ENCODE results near the gene CHST13. TPM values are rescaled to one million over a fixed set of nuclear protein-coding genes. Genes with fewer than 3 reads are reported as not detected.

CHST13 gene
- total and polyA plus RNA-seq, 12 donors: 0.22 to 3.0 (median 0.67) TPM; not detected in 1

GRCh38 chr3:126508564-126508964 is 15.4 kb upstream of the CHST13 start:
- 70 to 97% (median 88%) methylated on average over 2 to 4 of the region's 4 CpGs; no CpG with 5 or more reads in 1 of the 4 donors for WGBS, 4 donors
- Histone ChIP-seq H3K9me3 (replicated peaks in 1 of 3) (no peaks in the 10 kb centered on the region), H3K27me3 (no peaks in the 10 kb centered on the region), H3K4me1 (replicated peaks in 1 of 2) (no peaks in the 10 kb centered on the region), H3K36me3 (replicated peaks in 1 of 2) (no peaks in the 10 kb centered on the region), H3K27ac (no peak overlapping the region), H3K4me3 (no peak overlapping the region)
- TF ChIP-seq CTCF (IDR thresholded peaks at IDR 0.05): no peak
- TF ChIP-seq POLR2A (IDR thresholded peaks at IDR 0.05): no peak
- intact Hi-C loops (cut with DNase I): no loop called here
- no peak for DNase-seq

GRCh38 chr3:126509597-126510307 is 14.2 kb upstream of the CHST13 start:
- Histone ChIP-seq H3K9me3 (replicated peaks in 1 of 3) (no peaks in the 10 kb centered on the region), H3K4me1 (replicated peaks in 1 of 2) (no peaks in the 10 kb centered on the region), H3K27me3 (no peaks in the 10 kb centered on the region), H3K4me3 (no peak overlapping the region), H3K36me3 (replicated peaks in 1 of 2) (no peaks in the 10 kb centered on the region), H3K27ac (no peak overlapping the region)
- TF ChIP-seq CTCF (IDR thresholded peaks at IDR 0.05) (no peak), POLR2A (IDR thresholded peaks at IDR 0.05) (no peak)
- intact Hi-C loops (cut with DNase I): no loop called here
- WGBS, 4 donors: 70 to 78% (median 74%) methylated on average over 10 to 18 of the region's 18 CpGs
- DNase-seq: peak in 1 of 7 donors; percentile 6

GRCh38 chr3:126510308-126510910 is 13.5 kb upstream of the CHST13 start:
- Histone ChIP-seq H3K9me3 (replicated peaks in 1 of 3) (no peaks in the 10 kb centered on the region), H3K27me3 (no peaks in the 10 kb centered on the region), H3K4me1 (replicated peaks in 1 of 2) (no peaks in the 10 kb centered on the region), H3K27ac (no peak overlapping the region), H3K4me3 (no peak overlapping the region), H3K36me3 (replicated peaks in 1 of 2) (no peaks in the 10 kb centered on the region)
- intact Hi-C loops (cut with DNase I): no loop called here
- WGBS, 4 donors: 81 to 93% (median 87%) methylated on average over 13 to 22 of the region's 22 CpGs
- TF ChIP-seq CTCF (IDR thresholded peaks at IDR 0.05) (no peak), POLR2A (IDR thresholded peaks at IDR 0.05) (no peak)
- DNase-seq: no peak

GRCh38 chr3:126511291-126511690 is 12.7 kb upstream of the CHST13 start:
- Histone ChIP-seq H3K9me3 (replicated peaks in 1 of 3) (no peaks in the 10 kb centered on the region), H3K4me1 (replicated peaks in 1 of 2) (no peaks in the 10 kb centered on the region), H3K36me3 (replicated peaks in 1 of 2) (no peaks in the 10 kb centered on the region), H3K27ac (no peak overlapping the region), H3K4me3 (no peak overlapping the region), H3K27me3 (no peaks in the 10 kb centered on the region)
- 72 to 79% (median 75%) methylated on average over 7 of the region's 7 CpGs for WGBS, 4 donors
- no peak for TF ChIP-seq CTCF (IDR thresholded peaks at IDR 0.05)
- no peak for TF ChIP-seq POLR2A (IDR thresholded peaks at IDR 0.05)
- DNase-seq: no peak
- intact Hi-C loops (cut with DNase I): no loop called here

Measured in adrenal gland (tissue), 12 donors.